HG03342 (cell line): ENCODE data around the gene TMPRSS13.
"Not testable (repeated sequence)": the region's sequence is repeated elsewhere in the genome, so short reads cannot be mapped to it uniquely, and the experiment has no call there.

Experiments used
- ATAC-seq: cut with Tn5 transposase; IDR thresholded peaks from one replicate; pipeline ENCODE4 v1.9.1; 2021; ENCODE audit warnings: mild to moderate bottlenecking, moderate library complexity; ENCODE audit not compliant: unreplicated experiment

TMPRSS13 gene

DNA sequence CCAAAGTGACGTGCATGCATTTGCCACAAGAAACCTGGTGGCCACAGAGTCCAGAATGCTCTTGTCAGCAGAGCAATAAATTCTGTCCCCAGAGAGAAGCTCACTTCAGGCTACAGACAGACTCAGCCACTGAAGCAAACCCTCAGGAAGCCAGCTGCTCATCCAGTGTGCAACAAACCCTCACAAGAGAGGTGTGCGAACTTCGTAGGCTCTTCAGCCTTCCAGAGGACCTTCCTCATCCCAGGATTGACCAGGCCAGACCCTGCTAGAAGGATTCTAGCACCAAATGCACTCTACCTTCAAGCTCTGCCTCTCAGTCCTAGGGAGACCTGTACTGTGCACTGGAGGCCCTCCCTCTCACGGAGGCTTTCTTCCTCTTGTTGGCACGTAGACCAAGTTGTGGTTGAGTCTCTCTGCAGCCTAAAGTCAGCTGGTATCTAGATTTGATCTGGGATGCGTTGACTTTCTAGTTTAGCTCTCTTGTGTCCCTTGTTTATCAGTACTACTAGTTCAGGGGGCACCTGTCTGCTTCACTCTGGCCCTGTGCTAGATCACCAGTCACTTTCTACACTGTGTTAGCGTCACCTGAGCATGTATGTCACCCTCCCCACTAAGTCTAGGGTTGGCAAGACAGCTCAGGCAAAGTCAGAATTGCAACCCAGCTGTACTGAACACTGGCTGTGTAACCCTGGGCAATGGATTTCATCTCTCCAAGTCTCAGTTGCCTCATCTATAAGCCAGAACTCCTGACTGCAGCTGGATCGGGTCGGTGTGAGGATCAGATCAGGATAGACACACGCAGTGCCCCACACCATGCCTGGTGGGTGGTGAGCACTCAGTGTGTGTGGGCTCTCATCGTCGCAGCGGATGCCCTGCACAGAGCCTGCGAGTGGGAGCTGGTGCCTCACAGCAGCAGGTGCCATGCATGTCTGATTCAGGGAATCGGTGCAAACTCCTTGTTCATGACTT lies 22.1 kb upstream of the TMPRSS13 start:
- ATAC-seq = no peak

DNA sequence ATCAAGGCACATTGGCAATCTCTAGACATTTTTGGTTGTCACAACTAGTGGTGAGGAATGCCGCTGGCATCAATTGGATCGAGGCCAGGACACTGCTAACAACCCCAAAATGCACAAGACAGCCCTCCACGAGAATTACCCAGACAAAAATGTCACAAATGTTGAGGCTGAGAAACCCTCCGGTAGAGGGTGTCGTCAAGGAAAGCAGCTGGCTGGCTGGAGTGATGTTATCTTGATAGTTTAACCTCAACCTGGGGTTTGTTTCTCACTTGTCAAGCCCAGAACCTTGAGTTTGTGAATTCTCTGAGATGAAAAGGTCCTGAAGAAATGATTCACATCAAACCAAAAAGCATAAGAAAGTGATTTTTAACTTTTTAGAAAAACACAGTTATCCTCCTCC lies 21.1 kb upstream of the TMPRSS13 start:
- ATAC-seq = no peak

DNA sequence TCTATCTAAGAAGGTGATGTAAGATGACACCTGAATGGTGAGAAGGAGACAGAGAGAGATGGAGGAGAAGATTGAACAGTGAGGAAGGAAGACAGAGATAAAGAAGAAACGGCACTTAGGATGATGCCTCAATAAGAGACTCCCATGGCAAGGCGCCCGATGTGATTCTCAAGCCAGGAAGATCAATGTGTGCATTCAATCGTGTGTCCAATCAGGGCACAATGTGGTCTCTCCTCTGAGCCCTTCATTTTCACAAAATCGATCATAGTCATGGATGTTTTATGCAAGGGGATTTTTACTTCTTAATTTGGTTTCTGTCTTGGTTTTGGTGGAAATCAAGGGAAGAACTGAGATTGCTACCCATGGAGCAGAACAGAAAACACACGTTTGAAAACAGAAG lies 19.9 kb upstream of the TMPRSS13 start:
- no peak for ATAC-seq

DNA sequence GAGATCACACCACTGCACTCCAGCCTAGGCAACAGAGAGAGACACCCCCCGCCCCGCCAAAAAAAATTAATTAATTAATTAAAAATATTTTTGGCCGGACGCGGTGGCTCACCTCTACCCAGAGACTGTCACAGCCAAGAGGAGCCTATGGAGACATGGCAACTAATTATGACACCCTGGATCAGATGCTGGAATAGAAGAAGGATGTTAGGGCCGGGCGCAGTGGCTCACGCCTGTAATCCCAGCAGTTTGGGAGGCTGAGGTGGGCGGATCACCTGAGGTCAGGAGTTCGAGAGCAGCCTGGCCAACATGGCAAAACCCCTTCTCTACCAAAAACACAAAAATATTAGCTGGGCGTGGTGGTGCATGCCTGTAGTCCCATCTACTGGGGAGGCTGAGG lies 19.3 kb upstream of the TMPRSS13 start:
- ATAC-seq = not testable (repeated sequence)

DNA sequence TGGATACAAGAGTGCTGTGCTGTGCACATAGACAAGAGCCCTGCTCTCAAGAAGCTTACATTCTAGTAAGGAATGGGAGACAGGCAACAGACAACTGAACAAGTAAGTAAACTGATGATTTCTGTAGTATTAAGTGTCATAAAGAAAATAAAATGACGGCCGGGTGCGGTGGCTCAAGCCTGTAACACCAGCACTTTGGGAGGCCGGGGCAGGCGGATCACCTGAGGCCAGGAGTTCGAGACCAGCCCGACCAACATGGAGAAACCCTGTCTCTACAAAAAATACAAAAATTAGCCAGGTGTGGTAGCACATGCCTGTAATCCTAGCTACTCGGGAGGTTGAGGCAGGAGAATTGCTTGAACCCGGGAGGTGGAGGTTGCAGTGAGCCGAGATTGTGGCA lies 18.5 kb upstream of the TMPRSS13 start:
- not testable (repeated sequence) for ATAC-seq

GRCh38 chr11:117946842-117947526 lies 17.8 kb upstream of the TMPRSS13 start:
- ATAC-seq = peak; percentile 42

DNA sequence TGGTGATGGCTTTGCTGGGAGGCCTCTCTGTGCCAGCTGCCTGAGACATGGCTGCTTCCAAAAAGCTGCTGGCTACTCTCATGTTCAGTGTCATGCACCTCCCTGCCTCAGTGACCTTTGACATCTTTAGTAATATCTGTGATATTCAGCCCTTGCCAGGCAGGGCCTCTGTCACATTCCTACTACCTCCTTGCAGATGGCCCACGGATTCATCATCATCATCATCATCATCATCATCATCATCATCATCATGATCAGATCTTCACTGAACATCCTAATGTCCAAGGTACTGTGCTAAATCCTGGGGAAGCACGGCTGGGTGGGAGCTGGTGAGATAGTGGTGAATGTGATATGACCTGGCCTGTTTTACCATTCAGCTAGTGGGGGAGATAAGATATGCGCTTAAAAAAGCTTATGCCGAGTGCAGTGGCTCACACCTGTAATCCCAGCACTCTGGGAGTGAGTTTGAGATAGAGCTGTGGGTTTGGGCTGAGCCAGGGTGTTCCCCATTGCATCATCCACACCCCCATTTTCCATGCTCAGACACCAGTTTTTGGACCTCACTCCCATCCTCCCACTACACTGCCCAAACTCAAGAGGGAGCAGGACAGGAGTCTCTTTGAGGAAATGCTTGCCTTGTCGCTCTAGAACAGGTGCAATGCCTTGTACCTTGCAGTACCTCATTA lies 17.1 kb upstream of the TMPRSS13 start:
- no peak for ATAC-seq

- no peak for ATAC-seq
These were observed 16.0 kb upstream of the TMPRSS13 start for GRCh38 chr11:117945047-117945810.

- ATAC-seq = no peak
These were observed 15.4 kb upstream of the TMPRSS13 start for GRCh38 chr11:117944554-117944953.

DNA sequence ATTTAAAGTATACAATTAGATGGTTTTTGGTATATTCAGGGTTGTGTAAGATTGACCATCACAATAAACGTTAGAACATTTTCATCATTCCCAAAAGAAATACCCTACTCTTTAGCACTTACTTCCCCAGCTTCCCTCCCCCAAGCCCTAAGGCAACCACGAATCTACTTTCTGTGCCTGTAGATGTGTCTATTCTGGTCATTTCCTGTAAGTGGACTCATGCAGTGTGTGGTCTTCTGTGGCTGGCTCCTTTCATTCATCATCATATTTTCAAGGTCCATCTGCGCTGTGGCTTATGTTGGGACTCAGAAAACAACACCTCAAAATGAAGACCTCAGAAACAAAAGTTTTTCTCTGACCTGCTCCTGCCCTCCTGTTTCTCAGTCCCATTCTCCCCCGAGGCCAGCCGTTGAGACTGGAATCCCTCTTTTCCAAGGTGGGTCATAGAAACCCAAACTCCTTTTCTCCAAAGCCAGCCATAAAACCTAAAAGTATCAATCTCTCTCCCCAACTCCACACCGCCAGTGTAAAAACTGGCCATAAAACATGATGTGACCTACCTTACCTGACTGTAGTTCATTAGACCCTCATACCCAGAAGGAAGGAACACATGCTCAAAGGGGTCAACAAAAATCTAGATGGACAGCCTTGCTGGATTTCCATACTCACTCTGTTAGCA lies 12.9 kb upstream of the TMPRSS13 start:
- no peak for ATAC-seq

DNA sequence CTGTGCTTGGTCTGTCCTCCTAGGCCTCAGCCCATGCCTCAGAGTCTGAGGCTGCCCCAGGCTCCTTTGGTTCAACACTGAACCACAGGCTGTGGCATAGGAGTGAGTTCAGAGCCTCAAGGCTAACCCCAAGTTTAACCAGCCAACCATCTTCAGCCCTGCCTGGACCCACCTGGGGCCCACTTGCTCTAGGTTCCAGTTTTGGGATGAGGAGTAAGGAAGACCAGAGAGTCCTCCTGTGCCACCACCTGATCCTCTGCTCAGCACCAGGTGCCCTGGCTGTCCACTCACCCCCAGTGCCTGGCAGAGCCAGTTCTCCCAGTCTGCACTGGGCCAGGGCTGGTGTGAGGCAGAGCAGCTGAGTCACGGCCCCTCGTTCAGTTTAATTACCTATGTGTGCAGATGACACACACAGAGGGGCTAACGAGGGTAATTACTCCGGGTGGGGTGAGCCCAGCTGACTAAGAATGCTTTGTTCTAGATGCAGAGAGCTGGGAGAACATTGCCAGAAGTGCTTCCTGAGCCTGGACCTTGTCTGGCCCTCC lies 12.0 kb upstream of the TMPRSS13 start:
- no peak for ATAC-seq

GRCh38 chr11:117940736-117941135 lies 11.5 kb upstream of the TMPRSS13 start:
- ATAC-seq = no peak

DNA sequence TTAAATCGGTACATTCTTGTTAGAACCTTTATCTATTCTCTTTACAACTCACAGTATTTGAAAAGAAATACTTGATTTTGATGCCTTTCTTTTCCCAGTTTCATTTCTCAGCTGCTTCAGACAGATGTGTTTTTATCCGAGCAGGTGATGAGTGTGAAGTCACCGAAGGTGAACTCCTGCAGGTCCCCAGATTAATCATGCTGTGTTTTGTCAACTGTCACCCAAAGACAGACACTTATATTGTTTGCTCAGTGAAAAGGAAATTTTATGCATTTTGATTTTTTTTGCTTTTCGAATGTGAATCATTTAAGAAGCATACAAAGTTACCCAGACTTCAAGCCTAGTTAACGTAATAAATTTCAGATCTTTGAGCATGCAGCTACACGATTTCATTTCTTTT lies 7.8 kb upstream of the TMPRSS13 start:
- no peak for ATAC-seq

GRCh38 chr11:117934526-117935307 lies 5.5 kb upstream of the TMPRSS13 start:
- ATAC-seq = no peak

DNA sequence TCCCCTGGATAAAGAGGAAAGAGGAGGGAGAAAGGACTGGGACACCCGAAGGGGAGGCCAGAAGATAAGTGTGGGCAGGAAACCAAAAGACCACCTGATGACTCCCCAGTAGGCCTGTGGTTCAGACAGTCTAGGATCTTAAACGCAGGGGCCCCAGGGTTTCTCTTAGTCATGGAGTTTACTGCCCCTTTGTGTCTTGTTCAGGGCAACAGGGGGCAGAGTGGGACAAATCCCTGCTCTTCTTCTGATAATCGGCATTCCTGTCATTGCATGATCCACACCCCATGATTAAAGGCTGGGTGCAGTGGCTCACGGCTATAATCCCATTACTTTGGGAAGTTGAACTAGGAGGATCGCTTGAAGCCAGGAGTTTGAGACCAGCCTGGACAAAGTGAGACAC lies 4.7 kb upstream of the TMPRSS13 start:
- ATAC-seq = no peak

DNA sequence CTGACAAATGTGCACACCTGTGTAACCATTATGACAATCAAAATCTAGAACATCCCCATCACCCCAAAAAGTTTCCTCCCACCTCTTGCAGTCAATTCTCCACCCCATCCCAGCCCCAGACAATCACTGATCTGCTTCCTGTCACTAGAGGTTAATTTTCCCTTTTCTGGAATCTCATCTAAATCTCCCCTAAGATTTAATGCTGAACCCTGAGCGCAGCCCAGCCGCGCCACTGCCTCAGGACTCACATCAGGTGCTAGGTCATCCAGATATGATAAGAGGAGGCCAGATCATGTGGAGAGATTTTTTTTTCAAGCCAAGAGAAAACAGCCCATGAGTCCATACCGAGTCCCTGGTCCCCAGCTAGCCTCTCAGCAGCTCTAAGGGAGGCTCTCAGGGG lies 4.3 kb upstream of the TMPRSS13 start:
- no peak for ATAC-seq

GRCh38 chr11:117932947-117933346 lies 3.7 kb upstream of the TMPRSS13 start:
- ATAC-seq = no peak

DNA sequence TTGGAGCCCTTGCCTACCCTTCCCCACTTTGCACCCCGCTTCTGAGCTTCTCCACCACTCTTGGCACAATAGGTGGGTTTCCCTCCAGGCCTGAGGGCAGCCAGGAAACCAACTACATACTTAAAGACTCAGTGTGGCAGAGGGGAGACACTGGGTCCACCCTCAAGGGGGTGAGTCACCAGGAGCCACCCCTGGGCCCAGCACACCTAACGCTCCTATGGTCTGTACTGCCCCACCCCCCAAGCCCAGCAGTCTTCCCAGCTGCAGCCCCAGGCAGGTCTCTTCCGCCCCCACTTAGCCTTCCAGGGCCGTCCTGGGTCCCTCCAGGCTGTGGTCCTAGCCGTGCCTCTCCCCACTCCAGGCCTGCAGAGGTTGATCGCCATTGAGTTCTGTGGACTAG lies 3.2 kb upstream of the TMPRSS13 start:
- no peak for ATAC-seq

GRCh38 chr11:117931971-117932370 lies 2.8 kb upstream of the TMPRSS13 start:
- ATAC-seq = no peak
